Prostate gland (tissue), 2 donors: ENCODE results near the gene ADRA2B. TPM values are rescaled to one million over a fixed set of nuclear protein-coding genes. Genes with fewer than 3 reads are reported as not detected.

Experiments used
- DNase-seq: peaks from one replicate; pipeline ENCODE4 v3.0.0-alpha.2; 2019; ENCODE audit warnings: low spot score
- H3K27ac ChIP-seq, 2 donors: fragments of 200-600 bp; sonication (generic); 2 replicates each; pipeline ENCODE4 v1.5.1; 2017 to 2019
- H3K27me3 ChIP-seq: fragments of 200-600 bp; sonication (generic); replicated peaks from 2 replicates; pipeline ENCODE4 v1.5.1; 2019; ENCODE audit not compliant: insufficient read depth
- H3K36me3 ChIP-seq, 2 donors: fragments of 200-600 bp; sonication (generic); 1 replicate in 1 of 2; 2 replicates in 1 of 2; pipeline versions ENCODE4 v1.5.1 to v1.8.1; 2017 to 2019
- H3K4me1 ChIP-seq: fragments of 200-600 bp; sonication (generic); replicated peaks from 2 replicates; pipeline ENCODE4 v1.5.1; 2019
- H3K4me3 ChIP-seq, 2 donors: fragments of 200-600 bp; sonication (generic); 2 replicates each; pipeline ENCODE4 v1.5.1; 2017 to 2019
- H3K9me3 ChIP-seq: fragments of 200-600 bp; sonication (generic); 2 replicates; pipeline ENCODE4 v1.5.1; 2017
- POLR2A ChIP-seq: fragments of 450-650 bp; IDR thresholded peaks from one replicate; pipeline ENCODE4 v1.6.1; 2016; ENCODE audit warnings: antibody characterized with exemption, mild to moderate bottlenecking
- POLR2AphosphoS5 ChIP-seq: sonication (generic); formaldehyde crosslinking; IDR thresholded peaks from one replicate; pipeline ENCODE4 v1.6.1; 2017; ENCODE audit warnings: antibody characterized with exemption
- WGBS: methylation state at CpG from one replicate; pipeline ENCODE4 v1.1.5; 2018; 5-methylcytosine and 5-hydroxymethylcytosine counted together
- intact Hi-C: fragments of 100-400 bp; cut with DNase I; formaldehyde crosslinking; loops from one replicate; pipeline ENCODE4 v1.14.2; 2022
- total RNA-seq, 2 donors: library from RNA; depleted of rRNA; stranded (reverse); fragments of >200 nt; gene quantifications; one replicate each; pipeline ENCODE4 v1.1.0, GENCODE V29; 2016
- TF ChIP-seq, protein P1 (sequence below), 4 experiments: fragments of 200-600 bp in 2 of 4; fragments of 450-650 bp in 2 of 4; sonication (generic) in 2 of 4; IDR thresholded peaks; 1 replicate in 3 of 4; 2 replicates in 1 of 4; pipeline ENCODE4 v1.5.1; 2016 to 2019; ENCODE audit warnings: antibody characterized with exemption in 4 of 4, mild to moderate bottlenecking in 2 of 4, moderate library complexity in 2 of 4

The ADRA2B gene
- total RNA-seq, 2 donors from 2014 or later: 0.23 to 5.0 TPM

DNA sequence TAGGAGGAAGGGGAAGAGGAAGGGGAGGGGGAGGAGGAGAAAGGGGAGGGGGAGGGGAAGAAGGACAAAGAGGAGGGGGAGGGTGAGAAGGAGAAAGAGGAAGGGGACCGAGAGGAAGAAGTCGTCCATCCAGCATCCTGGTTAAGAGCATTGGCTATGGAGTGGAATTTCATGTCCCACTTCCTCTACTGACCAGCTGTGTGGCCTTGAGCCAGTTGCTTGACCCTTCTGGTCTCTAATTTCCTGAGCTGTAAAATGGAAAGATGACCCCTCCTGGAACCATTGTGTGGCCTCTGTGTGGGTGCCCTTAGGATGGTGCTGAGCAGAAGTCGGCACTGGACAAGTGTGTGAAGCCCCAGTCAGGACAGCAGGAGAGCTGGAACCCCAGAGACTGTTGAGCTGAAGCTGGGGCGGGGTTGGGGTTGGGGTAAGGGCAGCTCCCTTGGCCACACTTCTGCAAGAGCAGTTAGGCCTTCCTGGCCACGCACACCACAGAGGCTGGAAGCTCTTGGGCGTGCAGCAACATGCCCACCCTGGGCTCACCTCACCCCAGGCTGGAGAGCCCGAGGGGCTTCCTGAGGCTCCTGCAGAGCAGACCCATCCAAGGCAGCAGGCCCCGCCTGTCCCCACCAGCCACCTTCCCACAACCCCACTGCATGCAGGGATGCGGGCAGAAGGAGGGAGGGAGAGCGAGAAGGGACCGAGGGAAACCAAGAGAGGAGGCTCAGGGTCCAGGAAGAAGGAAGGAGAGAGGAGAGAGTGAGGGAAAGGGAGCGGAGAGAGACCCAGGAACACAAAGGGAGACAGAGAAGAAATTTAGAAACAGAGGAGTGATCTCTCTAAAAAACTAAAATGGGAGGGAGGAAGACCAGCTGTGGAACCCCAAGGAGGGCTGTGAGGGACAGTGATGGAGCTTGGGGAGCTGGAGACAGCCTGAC lies 16.2 kb downstream of the ADRA2B start:
- Histone ChIP-seq H3K9me3 (no peaks in the 10 kb centered on the region), H3K4me3 (no peak overlapping the region), H3K27me3 (no peaks in the 10 kb centered on the region), H3K27ac (no peak overlapping the region), H3K36me3 (no peaks in the 10 kb centered on the region), H3K4me1 (no peaks in the 10 kb centered on the region)
- DNase-seq: no peak
- intact Hi-C loops: no loop called here
- 71% methylated on average over 12 of the region's 12 CpGs for WGBS
- TF ChIP-seq, protein P1, sequence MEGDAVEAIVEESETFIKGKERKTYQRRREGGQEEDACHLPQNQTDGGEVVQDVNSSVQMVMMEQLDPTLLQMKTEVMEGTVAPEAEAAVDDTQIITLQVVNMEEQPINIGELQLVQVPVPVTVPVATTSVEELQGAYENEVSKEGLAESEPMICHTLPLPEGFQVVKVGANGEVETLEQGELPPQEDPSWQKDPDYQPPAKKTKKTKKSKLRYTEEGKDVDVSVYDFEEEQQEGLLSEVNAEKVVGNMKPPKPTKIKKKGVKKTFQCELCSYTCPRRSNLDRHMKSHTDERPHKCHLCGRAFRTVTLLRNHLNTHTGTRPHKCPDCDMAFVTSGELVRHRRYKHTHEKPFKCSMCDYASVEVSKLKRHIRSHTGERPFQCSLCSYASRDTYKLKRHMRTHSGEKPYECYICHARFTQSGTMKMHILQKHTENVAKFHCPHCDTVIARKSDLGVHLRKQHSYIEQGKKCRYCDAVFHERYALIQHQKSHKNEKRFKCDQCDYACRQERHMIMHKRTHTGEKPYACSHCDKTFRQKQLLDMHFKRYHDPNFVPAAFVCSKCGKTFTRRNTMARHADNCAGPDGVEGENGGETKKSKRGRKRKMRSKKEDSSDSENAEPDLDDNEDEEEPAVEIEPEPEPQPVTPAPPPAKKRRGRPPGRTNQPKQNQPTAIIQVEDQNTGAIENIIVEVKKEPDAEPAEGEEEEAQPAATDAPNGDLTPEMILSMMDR (IDR thresholded peaks at IDR 0.05): no peak
- TF ChIP-seq POLR2A: no peak
- no peak for TF ChIP-seq POLR2AphosphoS5

DNA sequence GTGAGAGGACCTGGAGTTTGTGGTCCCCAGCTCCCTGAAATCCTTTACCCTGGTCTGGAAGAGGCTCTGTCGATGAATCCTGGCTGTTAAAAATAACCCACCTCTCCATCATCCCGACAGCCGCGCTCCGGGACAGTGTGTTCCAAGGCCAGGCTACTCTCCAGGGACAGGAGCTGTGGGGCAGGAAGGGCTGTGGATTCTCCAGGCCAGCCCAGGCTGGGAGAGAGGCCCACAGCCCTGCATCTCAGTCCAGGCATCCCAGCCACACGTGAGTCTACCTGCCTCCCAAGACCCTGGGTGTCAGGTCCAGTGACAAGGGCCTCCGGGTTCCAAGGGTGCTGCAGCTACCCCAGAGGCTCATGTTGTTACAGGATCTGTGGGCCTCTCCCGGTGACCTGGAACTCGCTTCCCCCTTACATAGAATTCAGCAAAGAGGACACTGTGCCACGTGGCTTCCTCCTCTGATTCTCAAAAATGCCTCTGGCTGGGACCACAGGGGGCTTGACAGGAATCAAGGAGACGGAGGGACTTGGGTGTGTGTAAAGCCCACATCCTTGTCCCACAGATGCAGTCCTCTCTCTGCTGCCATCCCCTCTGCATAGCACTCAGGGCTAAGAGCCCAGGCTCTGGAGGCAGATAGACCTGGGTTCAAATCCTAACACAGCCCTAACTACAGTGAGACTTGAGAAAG lies 17.3 kb downstream of the ADRA2B start:
- DNase-seq: no peak
- intact Hi-C loops: no loop called here

DNA sequence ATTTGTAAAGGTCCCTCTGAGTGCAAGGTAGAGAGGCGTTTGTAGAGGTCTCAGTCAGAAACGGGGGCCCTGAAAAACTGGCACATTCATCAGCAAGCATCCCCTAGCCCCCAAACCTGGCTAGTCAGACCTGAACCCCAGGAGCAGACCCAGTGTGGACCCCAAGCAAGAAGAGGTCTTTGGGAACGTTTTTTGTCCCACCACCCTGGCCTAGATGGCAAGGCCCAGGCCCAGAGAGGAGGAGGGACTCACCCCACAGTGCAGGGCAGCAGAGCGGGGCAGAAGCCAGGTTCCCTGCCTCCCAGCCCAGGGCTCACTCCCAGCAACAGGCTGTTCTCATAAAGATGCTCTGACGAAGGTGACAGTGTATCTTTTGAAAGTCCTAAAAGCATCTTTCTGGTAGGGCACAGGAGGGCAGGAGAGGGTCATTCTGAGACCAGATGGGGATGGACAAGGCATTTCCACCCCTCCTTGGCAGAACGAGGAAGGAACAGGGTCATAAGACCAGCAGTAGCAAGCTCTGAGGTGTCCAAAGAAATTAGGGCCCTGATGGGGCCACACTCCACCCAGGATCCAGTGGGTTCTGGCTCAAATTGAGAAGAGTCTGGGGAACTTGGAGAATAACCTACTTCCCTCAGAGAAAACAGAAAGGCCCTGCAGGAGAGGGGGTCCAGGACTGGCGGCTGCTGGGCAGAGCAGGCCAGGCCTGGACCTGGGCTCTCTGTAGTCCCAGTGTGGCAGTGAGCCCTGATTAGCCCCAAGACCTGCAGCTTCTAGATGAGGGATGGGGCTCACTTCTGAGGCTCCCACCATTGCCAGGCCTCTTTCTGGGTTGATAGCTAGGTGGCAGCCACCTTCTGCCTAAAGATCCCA lies 18.2 kb downstream of the ADRA2B start:
- Histone ChIP-seq H3K27me3 (no peaks in the 10 kb centered on the region), H3K4me1 (no peaks in the 10 kb centered on the region), H3K4me3 (no peak overlapping the region), H3K27ac (peak overlapping the region; percentile 49 to 61), H3K36me3 (no peaks in the 10 kb centered on the region), H3K9me3 (no peaks in the 10 kb centered on the region)
- TF ChIP-seq, protein P1 (IDR thresholded peaks at IDR 0.05): no peak
- TF ChIP-seq POLR2A (no peak), POLR2AphosphoS5 (no peak)
- intact Hi-C loops: no loop called here
- no peak for DNase-seq
- 80% methylated on average over 7 of the region's 7 CpGs for WGBS

More for the DNA sequence above, 17.3 kb downstream of the ADRA2B start:
- TF ChIP-seq, protein P1 (IDR thresholded peaks at IDR 0.05): no peak
- TF ChIP-seq POLR2A: no peak
- TF ChIP-seq POLR2AphosphoS5: no peak
- Histone ChIP-seq H3K4me1 (no peaks in the 10 kb centered on the region), H3K27me3 (no peaks in the 10 kb centered on the region), H3K36me3 (no peaks in the 10 kb centered on the region), H3K27ac (peak overlapping the region; percentile 49 to 61), H3K9me3 (no peaks in the 10 kb centered on the region), H3K4me3 (no peak overlapping the region)
- 73% methylated on average over 11 of the region's 11 CpGs for WGBS

DNA sequence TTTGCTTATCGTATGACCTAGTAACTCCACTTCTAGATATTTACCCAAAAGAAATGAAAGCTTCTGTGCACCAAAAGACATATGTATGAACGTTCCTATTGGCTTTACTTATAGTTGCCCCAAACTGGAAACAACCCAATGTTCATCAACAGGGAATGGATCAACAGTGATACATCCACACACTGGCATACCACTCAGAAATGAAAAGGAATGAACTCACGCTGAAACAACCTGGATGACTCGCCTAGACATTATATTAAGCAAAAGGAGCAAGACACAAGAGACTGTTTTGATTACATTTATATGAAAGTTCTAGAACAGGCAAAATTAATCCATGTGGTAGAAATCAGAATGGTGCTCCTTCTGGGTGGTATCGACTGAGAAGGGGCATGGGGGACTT lies 18.9 kb downstream of the ADRA2B start:
- Histone ChIP-seq H3K4me1 (no peaks in the 10 kb centered on the region), H3K4me3 (no peak overlapping the region), H3K36me3 (no peaks in the 10 kb centered on the region), H3K27me3 (no peaks in the 10 kb centered on the region), H3K27ac (no peak overlapping the region), H3K9me3 (no peaks in the 10 kb centered on the region)
- intact Hi-C loops: no loop called here
- 94% methylated on average over 5 of the region's 5 CpGs for WGBS
- DNase-seq: no peak
- no peak for TF ChIP-seq POLR2AphosphoS5
- no peak for TF ChIP-seq POLR2A
- TF ChIP-seq, protein P1 (IDR thresholded peaks at IDR 0.05): no peak
